Tibial nerve (tissue), 3 donors: ENCODE data around the gene MND1.

Experiments
- POLR2A ChIP-seq, 2 donors: fragments of 450-650 bp; IDR thresholded peaks; one replicate each; pipeline ENCODE4 v1.6.1; 2017; ENCODE audit warnings: antibody characterized with exemption in 2 of 2, mild to moderate bottlenecking in 2 of 2, moderate library complexity in 2 of 2
- TF ChIP-seq, protein P1 (sequence below), 5 experiments: fragments of 200-600 bp in 3 of 5; fragments of 450-650 bp in 2 of 5; sonication (generic) in 3 of 5; IDR thresholded peaks; one replicate each; pipeline ENCODE4 v1.5.1; 2016 to 2019; ENCODE audit warnings: antibody characterized with exemption in 5 of 5, mild to moderate bottlenecking in 3 of 5, moderate library complexity in 2 of 5

DNA sequence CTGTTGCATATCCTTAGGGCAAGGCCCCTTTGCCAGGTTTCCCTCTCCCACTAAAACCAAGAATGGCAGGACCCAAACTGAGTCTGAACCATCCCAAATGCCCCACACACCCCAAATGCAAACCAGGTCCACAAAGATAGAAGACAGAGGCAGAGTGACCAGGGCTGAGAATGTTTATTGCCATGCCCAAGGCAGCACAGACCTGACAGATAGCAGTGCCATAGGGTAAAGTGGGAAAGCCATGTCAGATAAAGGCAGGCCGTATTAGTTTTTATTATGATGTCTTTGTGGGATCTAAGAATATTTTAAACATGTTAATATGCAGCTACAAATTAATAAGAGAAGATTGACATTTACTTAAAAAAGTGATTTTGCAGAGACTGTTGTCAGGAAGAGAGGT lies 29.6 kb upstream of the MND1 start:
- no peak for TF ChIP-seq POLR2A (IDR thresholded peaks at IDR 0.05)
- TF ChIP-seq, protein P1, sequence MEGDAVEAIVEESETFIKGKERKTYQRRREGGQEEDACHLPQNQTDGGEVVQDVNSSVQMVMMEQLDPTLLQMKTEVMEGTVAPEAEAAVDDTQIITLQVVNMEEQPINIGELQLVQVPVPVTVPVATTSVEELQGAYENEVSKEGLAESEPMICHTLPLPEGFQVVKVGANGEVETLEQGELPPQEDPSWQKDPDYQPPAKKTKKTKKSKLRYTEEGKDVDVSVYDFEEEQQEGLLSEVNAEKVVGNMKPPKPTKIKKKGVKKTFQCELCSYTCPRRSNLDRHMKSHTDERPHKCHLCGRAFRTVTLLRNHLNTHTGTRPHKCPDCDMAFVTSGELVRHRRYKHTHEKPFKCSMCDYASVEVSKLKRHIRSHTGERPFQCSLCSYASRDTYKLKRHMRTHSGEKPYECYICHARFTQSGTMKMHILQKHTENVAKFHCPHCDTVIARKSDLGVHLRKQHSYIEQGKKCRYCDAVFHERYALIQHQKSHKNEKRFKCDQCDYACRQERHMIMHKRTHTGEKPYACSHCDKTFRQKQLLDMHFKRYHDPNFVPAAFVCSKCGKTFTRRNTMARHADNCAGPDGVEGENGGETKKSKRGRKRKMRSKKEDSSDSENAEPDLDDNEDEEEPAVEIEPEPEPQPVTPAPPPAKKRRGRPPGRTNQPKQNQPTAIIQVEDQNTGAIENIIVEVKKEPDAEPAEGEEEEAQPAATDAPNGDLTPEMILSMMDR (IDR thresholded peaks at IDR 0.05): no peak
